K562 (cell line): ENCODE results near the gene CCDC175.

Source experiments
- BRCA1 ChIP-seq, 2 experiments: fragments of 450-650 bp in 1 of 2; sonication (generic) in 1 of 2; formaldehyde crosslinking in 1 of 2; IDR thresholded peaks; 2 replicates each; pipeline versions ENCODE4 v1.5.0 to v1.6.1; 2017 to 2020; ENCODE audit warnings: mild to moderate bottlenecking in 1 of 2, missing genetic modification reagents in 1 of 2
- HDAC6 ChIP-seq: IDR thresholded peaks from 2 replicates; pipeline ENCODE4 v1.6.1; 2012; ENCODE audit warnings: low read depth, mild to moderate bottlenecking, control low read depth, inconsistent platforms, low read length, moderate library complexity
- POLR2H ChIP-seq: IDR thresholded peaks from 2 replicates; pipeline ENCODE4 v1.6.1; 2016; ENCODE audit warnings: missing genetic modification characterization, low read depth, mild to moderate bottlenecking, control low read depth, missing compliant biosample characterization, moderate library complexity
- RFX5 ChIP-seq: IDR thresholded peaks from 2 replicates; pipeline ENCODE4 v1.6.1; 2011; ENCODE audit warnings: low read depth, mild to moderate bottlenecking, improper control_type of control experiment, low read length
- SIX5 ChIP-seq, 2 experiments: IDR thresholded peaks; 2 replicates each; pipeline ENCODE4 v1.6.1; 2011; ENCODE audit warnings: low read length in 2 of 2, borderline replicate concordance in 1 of 2, low read depth in 1 of 2, mild to moderate bottlenecking in 1 of 2, moderate library complexity in 1 of 2; ENCODE audit not compliant: insufficient read depth in 1 of 2
- ZNF324 ChIP-seq: fragments of 250-450 bp; sonication (Bioruptor Pico); IDR thresholded peaks from 2 replicates; pipeline ENCODE4 v1.4.0; 2020; ENCODE audit warnings: mild to moderate bottlenecking
- TF ChIP-seq, protein P1 (sequence below), 2 experiments: IDR thresholded peaks; 2 replicates each; pipeline ENCODE4 v1.6.1; 2012; ENCODE audit warnings: improper control_type of control experiment in 2 of 2, low read depth in 2 of 2, low read length in 2 of 2, borderline replicate concordance in 1 of 2
- TF ChIP-seq, protein P2 (sequence below): fragments of 450-650 bp; IDR thresholded peaks from one replicate; pipeline ENCODE4 v1.6.1; 2018; ENCODE audit warnings: mild to moderate bottlenecking, moderate library complexity; ENCODE audit not compliant: partially characterized antibody

DNA sequence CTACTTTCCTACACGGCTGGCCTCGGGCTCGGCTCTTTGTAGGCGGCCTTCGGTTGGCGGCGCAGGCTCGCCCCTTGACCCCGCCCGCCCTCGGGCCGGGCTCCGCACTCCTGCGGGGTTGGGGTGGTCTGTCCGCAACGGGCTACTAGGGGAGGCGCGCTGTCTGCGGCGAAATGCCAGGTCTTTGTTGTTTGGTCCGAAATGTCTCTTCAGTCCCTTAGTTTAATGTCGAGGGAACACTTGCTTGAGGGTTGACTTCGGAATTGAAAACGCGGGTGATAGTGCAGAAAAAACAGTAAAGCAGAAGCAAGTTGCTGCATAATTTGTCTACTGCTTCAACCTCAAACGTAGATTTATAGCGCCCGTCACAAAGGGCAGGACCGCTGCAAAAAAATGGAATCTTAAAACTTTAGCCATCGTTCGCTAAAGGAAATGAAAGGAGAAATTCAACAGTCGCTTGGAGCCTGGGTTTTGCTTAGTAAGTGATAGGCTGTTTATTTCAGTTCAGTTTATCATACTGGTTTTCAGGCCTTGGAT lies 91.9 kb downstream of the CCDC175 start:
- TF ChIP-seq SIX5 (IDR thresholded peaks at IDR 0.05; ENCODE audit: borderline replicate concordance in 1 of 2, insufficient read depth in 1 of 2, low read depth in 1 of 2, low read length in 2 of 2), result no peak
- no peak for TF ChIP-seq HDAC6
- TF ChIP-seq POLR2H (tag), result no peak
- TF ChIP-seq RFX5, result no peak
- TF ChIP-seq, protein P1, sequence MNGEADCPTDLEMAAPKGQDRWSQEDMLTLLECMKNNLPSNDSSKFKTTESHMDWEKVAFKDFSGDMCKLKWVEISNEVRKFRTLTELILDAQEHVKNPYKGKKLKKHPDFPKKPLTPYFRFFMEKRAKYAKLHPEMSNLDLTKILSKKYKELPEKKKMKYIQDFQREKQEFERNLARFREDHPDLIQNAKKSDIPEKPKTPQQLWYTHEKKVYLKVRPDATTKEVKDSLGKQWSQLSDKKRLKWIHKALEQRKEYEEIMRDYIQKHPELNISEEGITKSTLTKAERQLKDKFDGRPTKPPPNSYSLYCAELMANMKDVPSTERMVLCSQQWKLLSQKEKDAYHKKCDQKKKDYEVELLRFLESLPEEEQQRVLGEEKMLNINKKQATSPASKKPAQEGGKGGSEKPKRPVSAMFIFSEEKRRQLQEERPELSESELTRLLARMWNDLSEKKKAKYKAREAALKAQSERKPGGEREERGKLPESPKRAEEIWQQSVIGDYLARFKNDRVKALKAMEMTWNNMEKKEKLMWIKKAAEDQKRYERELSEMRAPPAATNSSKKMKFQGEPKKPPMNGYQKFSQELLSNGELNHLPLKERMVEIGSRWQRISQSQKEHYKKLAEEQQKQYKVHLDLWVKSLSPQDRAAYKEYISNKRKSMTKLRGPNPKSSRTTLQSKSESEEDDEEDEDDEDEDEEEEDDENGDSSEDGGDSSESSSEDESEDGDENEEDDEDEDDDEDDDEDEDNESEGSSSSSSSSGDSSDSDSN (IDR thresholded peaks at IDR 0.05; ENCODE audit: borderline replicate concordance in 1 of 2, low read depth in 2 of 2, low read length in 2 of 2), result no peak
- TF ChIP-seq, protein P2, sequence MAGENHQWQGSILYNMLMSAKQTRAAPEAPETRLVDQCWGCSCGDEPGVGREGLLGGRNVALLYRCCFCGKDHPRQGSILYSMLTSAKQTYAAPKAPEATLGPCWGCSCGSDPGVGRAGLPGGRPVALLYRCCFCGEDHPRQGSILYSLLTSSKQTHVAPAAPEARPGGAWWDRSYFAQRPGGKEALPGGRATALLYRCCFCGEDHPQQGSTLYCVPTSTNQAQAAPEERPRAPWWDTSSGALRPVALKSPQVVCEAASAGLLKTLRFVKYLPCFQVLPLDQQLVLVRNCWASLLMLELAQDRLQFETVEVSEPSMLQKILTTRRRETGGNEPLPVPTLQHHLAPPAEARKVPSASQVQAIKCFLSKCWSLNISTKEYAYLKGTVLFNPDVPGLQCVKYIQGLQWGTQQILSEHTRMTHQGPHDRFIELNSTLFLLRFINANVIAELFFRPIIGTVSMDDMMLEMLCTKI, result no peak
- TF ChIP-seq BRCA1 (IDR thresholded peaks at IDR 0.05), result no peak
- no peak for TF ChIP-seq BRCA1 (CRISPR knock-in tag; IDR thresholded peaks at IDR 0.05)
- no peak for TF ChIP-seq ZNF324 (CRISPR knock-in tag)
